SK-N-SH (cell line): ENCODE results near the gene MINK1. TPM values are rescaled to one million over a fixed set of nuclear protein-coding genes. Genes with fewer than 3 reads are reported as not detected.
"Not testable (repeated sequence)": the region's sequence is repeated elsewhere in the genome, so short reads cannot be mapped to it uniquely, and the experiment has no call there.

Experiments used
- CTCF ChIA-PET: fragments of 300-600, 350-600 bp; formaldehyde crosslinking; extraction: SDS; loops from one replicate; lab custom pipeline; 2021; lab: Yijun Ruan, JAX
- POLR2A ChIA-PET: fragments of 350-600 bp; sonication (Branson Sonifier 250); formaldehyde crosslinking; extraction: SDS; loops from one replicate; lab custom pipeline; 2020; ENCODE audit warnings: antibody characterized with exemption, inconsistent platforms; lab: Yijun Ruan, JAX
- DNase-seq: peaks from one replicate; pipeline ENCODE4 v3.0.0; 2012
- H2AFZ ChIP-seq: fragments of 200-600 bp; sonication (generic); 2 replicates; pipeline ENCODE4 v1.8.1; 2016; ENCODE audit warnings: antibody characterized with exemption, mild to moderate bottlenecking, low read depth
- H3F3A ChIP-seq: fragments of 200-600 bp; sonication (generic); replicated peaks from 2 replicates; pipeline ENCODE3; 2016; ENCODE audit warnings: antibody characterized with exemption, mild to moderate bottlenecking; ENCODE audit not compliant: insufficient read depth
- H3K27ac ChIP-seq, 2 experiments: fragments of 200-500 bp in 1 of 2; fragments of 200-600 bp in 1 of 2; sonication (Bioruptor generic) in 1 of 2; sonication (generic), shearing (Covaris generic) in 1 of 2; 2 replicates each; pipeline versions ENCODE4 v1.5.1 to v1.6.1; 2014 to 2016; ENCODE audit warnings: low read depth in 2 of 2, inconsistent platforms in 1 of 2, low read length in 1 of 2, mild to moderate bottlenecking in 1 of 2, mixed read lengths in 1 of 2
- H3K27me3 ChIP-seq: fragments of 200-600 bp; sonication (generic), shearing (Covaris generic); 2 replicates; pipeline ENCODE4 v1.6.1; 2016; ENCODE audit warnings: mixed run types; ENCODE audit not compliant: insufficient read depth
- H3K36me3 ChIP-seq, 2 experiments: fragments of 200-500 bp in 1 of 2; fragments of 200-600 bp in 1 of 2; sonication (Bioruptor generic) in 1 of 2; sonication (generic) in 1 of 2; replicated peaks in 1 of 2; 2 replicates each; pipeline versions ENCODE3 to v1.5.1; 2014 to 2016; ENCODE audit warnings: low read length in 1 of 2, mild to moderate bottlenecking in 1 of 2; ENCODE audit not compliant: insufficient read depth in 2 of 2, control insufficient read depth in 1 of 2
- H3K4me1 ChIP-seq, 2 experiments: fragments of 200-500 bp in 1 of 2; fragments of 200-600 bp in 1 of 2; sonication (Bioruptor generic) in 1 of 2; sonication (generic), shearing (Covaris generic) in 1 of 2; 2 replicates each; pipeline versions ENCODE4 v1.5.1 to v1.6.1; 2014 to 2016; ENCODE audit warnings: low read depth in 1 of 2, low read length in 1 of 2, mixed run types in 1 of 2; ENCODE audit not compliant: insufficient read depth in 2 of 2, control insufficient read depth in 1 of 2
- H3K4me2 ChIP-seq: fragments of 200-600 bp; sonication (generic), shearing (Covaris generic); 2 replicates; pipeline ENCODE4 v1.6.1; 2017; ENCODE audit warnings: mixed run types
- H3K4me3 ChIP-seq, 2 experiments: fragments of 200-500 bp in 1 of 2; fragments of 200-600 bp in 1 of 2; sonication (Bioruptor generic) in 1 of 2; sonication (generic), shearing (Covaris generic) in 1 of 2; 2 replicates each; pipeline versions ENCODE4 v1.5.1 to v1.8.1; 2014 to 2016; ENCODE audit warnings: low read depth in 2 of 2, inconsistent platforms in 1 of 2, low read length in 1 of 2, mild to moderate bottlenecking in 1 of 2, mixed read lengths in 1 of 2, moderate library complexity in 1 of 2
- H3K79me2 ChIP-seq: fragments of 200-600 bp; sonication (generic); 2 replicates; pipeline ENCODE4 v1.8.1; 2017; ENCODE audit warnings: mild to moderate bottlenecking; ENCODE audit not compliant: insufficient read depth
- H3K9ac ChIP-seq: fragments of 200-600 bp; sonication (generic); 2 replicates; pipeline ENCODE4 v1.6.1; 2017; ENCODE audit warnings: mixed run types
- H3K9me2 ChIP-seq: fragments of 200-600 bp; sonication (generic); 2 replicates; pipeline ENCODE4 v1.6.1; 2017; ENCODE audit warnings: mixed run types
- H3K9me3 ChIP-seq: fragments of 200-600 bp; sonication (generic); 2 replicates; pipeline ENCODE4 v1.6.1; 2017; ENCODE audit warnings: mixed run types, mild to moderate bottlenecking, moderate library complexity
- H4K20me1 ChIP-seq: fragments of 200-600 bp; sonication (generic); 2 replicates; pipeline ENCODE4 v1.6.1; 2017; ENCODE audit warnings: mild to moderate bottlenecking, mixed run types; ENCODE audit not compliant: insufficient read depth
- ELF1 ChIP-seq: IDR thresholded peaks from 2 replicates; pipeline ENCODE4 v1.4.0; 2012
- FOSL2 ChIP-seq: IDR thresholded peaks from 2 replicates; pipeline ENCODE4 v1.4.0; 2012; ENCODE audit warnings: low read depth, mild to moderate bottlenecking, moderate library complexity, borderline replicate concordance
- FOXJ3 ChIP-seq: sonication (generic); formaldehyde crosslinking; IDR thresholded peaks from 2 replicates; pipeline ENCODE4 v1.5.1; 2020; ENCODE audit warnings: mild to moderate bottlenecking, missing genetic modification reagents
- FOXM1 ChIP-seq: IDR thresholded peaks from 2 replicates; pipeline ENCODE4 v1.4.0; 2012; ENCODE audit warnings: low read depth, mild to moderate bottlenecking
- GATA2 ChIP-seq: sonication (generic); formaldehyde crosslinking; IDR thresholded peaks from 2 replicates; pipeline ENCODE4 v1.5.0; 2020; ENCODE audit warnings: mild to moderate bottlenecking, missing genetic modification reagents
- JUND ChIP-seq: IDR thresholded peaks from 2 replicates; pipeline ENCODE4 v1.4.0; 2012
- MEF2A ChIP-seq: IDR thresholded peaks from 2 replicates; pipeline ENCODE4 v1.4.0; 2012; ENCODE audit warnings: low read depth, borderline replicate concordance
- MXI1 ChIP-seq: IDR thresholded peaks from 2 replicates; pipeline ENCODE4 v1.6.1; 2012; ENCODE audit warnings: mild to moderate bottlenecking, low read depth, low read length, improper control_type of control experiment
- NRF1 ChIP-seq: IDR thresholded peaks from 2 replicates; pipeline ENCODE4 v1.6.1; 2012; ENCODE audit warnings: low read depth, mild to moderate bottlenecking, low read length
- RAD21 ChIP-seq: IDR thresholded peaks from 2 replicates; pipeline ENCODE4 v1.6.1; 2012; ENCODE audit warnings: mild to moderate bottlenecking, low read length
- RCOR1 ChIP-seq: fragments of 150-350 bp; IDR thresholded peaks from 2 replicates; pipeline ENCODE4 v1.6.1; 2017; ENCODE audit warnings: antibody characterized with exemption, low read length
- RFX5 ChIP-seq: IDR thresholded peaks from 2 replicates; pipeline ENCODE4 v1.6.1; 2012; ENCODE audit warnings: mild to moderate bottlenecking, improper control_type of control experiment, low read length
- SIN3A ChIP-seq: IDR thresholded peaks from 2 replicates; pipeline ENCODE4 v1.6.1; 2012; ENCODE audit warnings: low read depth, mild to moderate bottlenecking, low read length, moderate library complexity, borderline replicate concordance
- SMC3 ChIP-seq: IDR thresholded peaks from 2 replicates; pipeline ENCODE4 v1.6.1; 2012; ENCODE audit warnings: low read depth, low read length, improper control_type of control experiment
- TAF1 ChIP-seq: IDR thresholded peaks from 2 replicates; pipeline ENCODE4 v1.6.1; 2012; ENCODE audit warnings: low read depth, mild to moderate bottlenecking, low read length, moderate library complexity, borderline replicate concordance
- TCF12 ChIP-seq: IDR thresholded peaks from 2 replicates; pipeline ENCODE4 v1.4.0; 2012
- YY1 ChIP-seq: IDR thresholded peaks from 2 replicates; pipeline ENCODE4 v1.4.0; 2012; ENCODE audit warnings: low read depth, mild to moderate bottlenecking
- WGBS: methylation state at CpG from one replicate; pipeline ENCODE4 v1.1.6; 2017; ENCODE audit warnings: low lambda C conversion rate; 5-methylcytosine and 5-hydroxymethylcytosine counted together
- polyA plus RNA-seq, 3 experiments: library from polyadenylated mRNA; depleted of rRNA; stranded (reverse); fragments of >200 nt; gene quantifications; 2 replicates each; pipeline ENCODE4 v1.2.3, GENCODE V29; 2012
- TF ChIP-seq, protein P1 (sequence below): IDR thresholded peaks from 2 replicates; pipeline ENCODE4 v1.4.0; 2012; ENCODE audit warnings: low read depth
- TF ChIP-seq, protein P2 (sequence below): fragments of 150-350 bp; IDR thresholded peaks from 2 replicates; pipeline ENCODE4 v1.6.1; 2017; ENCODE audit warnings: antibody characterized with exemption, low read length, low read depth, borderline replicate concordance
- TF ChIP-seq, protein P3 (sequence below): IDR thresholded peaks from 2 replicates; pipeline ENCODE4; 2012
- TF ChIP-seq, protein P4 (sequence below): fragments of 200-600 bp; sonication (generic); IDR thresholded peaks from 2 replicates; pipeline ENCODE4 v1.6.1; 2017; ENCODE audit warnings: antibody characterized with exemption, mild to moderate bottlenecking, moderate library complexity
- TF ChIP-seq, protein P5 (sequence below): IDR thresholded peaks from 2 replicates; pipeline ENCODE4 v1.4.0; 2012; ENCODE audit warnings: low read depth, borderline replicate concordance

Gene MINK1
- polyA plus RNA-seq, 1 of the 3 experiments (the other 2 are of a cell fraction) = 64.7 TPM

DNA sequence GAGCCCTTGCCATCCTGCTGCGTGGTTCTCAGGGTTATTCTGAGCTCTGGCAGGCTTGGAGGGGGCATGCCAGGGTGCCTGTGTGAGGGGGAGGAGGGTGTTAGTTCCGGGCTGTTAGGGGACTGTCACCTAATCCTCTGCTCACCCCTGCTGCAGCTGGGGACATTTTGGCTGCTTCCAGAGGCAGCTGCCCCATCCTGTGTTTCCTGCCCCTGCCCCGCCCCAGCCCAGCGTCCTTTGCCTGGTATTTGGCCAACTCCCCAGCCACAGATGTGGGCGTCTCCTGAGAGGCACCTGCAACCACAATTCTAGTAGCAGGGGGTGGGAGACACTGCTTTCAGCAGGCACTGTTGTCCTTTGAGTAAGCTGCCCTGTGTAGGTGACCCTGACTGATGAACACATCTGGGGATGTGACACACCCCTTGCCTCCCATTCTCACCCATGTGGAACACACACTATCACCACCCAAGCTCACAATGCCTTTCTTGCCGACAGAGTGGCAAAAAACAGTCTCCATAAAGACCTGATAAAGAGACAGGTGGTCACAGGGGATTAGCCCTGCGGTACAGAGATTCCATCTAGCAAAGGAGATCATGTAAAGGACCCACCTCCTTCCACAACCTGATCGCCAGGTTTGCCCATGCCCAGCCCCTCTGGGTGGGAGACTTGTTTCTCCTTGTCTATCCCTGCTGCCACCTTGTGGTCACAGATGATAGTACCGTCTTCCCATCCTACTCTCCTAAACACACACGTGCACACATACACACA, 70.1 kb downstream of the MINK1 start, which contains the start of gene CHRNE:
CHRNE (minus strand) TSS at position 48 of the 768 bp plus-strand sequence; CDS start at position 13, 35 bp downstream.
- no peak within 1 kb of the TSS for H3K27ac ChIP-seq

DNA sequence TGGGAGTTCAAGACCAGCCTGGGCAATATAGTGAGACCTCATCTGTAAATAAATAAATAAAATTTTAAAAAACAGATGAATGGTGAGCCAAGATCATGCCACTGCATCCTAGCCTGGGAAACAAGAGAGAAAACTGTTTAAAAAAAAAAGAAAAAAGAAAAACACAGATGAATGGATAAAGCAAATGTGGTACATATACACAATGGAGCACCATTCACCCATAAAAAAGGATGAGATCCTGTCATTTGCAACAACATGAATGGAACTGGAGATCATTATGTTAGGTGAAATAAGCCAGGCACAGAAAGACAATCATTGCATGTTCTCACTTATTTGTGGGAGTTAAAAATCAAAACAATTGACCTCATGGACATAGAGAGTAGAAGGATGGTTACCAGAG, 73.5 kb downstream of the MINK1 start:
- H3K9me3 ChIP-seq, H3K27ac ChIP-seq, H3K9me2 ChIP-seq, H3K27me3 ChIP-seq, H3K9ac ChIP-seq, POLR2A ChIA-PET, H2AFZ ChIP-seq, H3K4me2 ChIP-seq, H3F3A ChIP-seq, H3K36me3 ChIP-seq, H4K20me1 ChIP-seq, DNase-seq, H3K79me2 ChIP-seq, H3K4me3 ChIP-seq: not testable (repeated sequence)
- peaks cover 0 to 21% of the 10 kb centered on the region in 2 experiments; a peak in 1 of 4 replicates for H3K4me1 ChIP-seq
- CTCF ChIA-PET = interaction anchor here (1.6 kb wide), 1 partner anchor 81 kb away, joined by 4 read pairs; the partner anchor contains the start of gene CAMTA2

More for the DNA sequence above, 70.1 kb downstream of the MINK1 start, which contains the start of gene CHRNE:
- no peak within 1 kb of the TSS for H3K9ac ChIP-seq
- no peaks in the 10 kb centered on the region for H3K9me2 ChIP-seq
- peak; percentile 78 for DNase-seq
- H4K20me1 ChIP-seq = no peaks in the 10 kb centered on the region
- TF ChIP-seq YY1 = no peak
- TF ChIP-seq SIN3A = no peak
- TF ChIP-seq, protein P1, sequence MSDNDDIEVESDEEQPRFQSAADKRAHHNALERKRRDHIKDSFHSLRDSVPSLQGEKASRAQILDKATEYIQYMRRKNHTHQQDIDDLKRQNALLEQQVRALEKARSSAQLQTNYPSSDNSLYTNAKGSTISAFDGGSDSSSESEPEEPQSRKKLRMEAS = no peak
- TF ChIP-seq, protein P2, sequence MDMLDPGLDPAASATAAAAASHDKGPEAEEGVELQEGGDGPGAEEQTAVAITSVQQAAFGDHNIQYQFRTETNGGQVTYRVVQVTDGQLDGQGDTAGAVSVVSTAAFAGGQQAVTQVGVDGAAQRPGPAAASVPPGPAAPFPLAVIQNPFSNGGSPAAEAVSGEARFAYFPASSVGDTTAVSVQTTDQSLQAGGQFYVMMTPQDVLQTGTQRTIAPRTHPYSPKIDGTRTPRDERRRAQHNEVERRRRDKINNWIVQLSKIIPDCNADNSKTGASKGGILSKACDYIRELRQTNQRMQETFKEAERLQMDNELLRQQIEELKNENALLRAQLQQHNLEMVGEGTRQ = no peak
- TF ChIP-seq, protein P3, sequence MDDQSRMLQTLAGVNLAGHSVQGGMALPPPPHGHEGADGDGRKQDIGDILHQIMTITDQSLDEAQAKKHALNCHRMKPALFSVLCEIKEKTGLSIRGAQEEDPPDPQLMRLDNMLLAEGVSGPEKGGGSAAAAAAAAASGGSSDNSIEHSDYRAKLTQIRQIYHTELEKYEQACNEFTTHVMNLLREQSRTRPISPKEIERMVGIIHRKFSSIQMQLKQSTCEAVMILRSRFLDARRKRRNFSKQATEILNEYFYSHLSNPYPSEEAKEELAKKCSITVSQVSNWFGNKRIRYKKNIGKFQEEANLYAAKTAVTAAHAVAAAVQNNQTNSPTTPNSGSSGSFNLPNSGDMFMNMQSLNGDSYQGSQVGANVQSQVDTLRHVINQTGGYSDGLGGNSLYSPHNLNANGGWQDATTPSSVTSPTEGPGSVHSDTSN = no peak
- TF ChIP-seq, protein P4, sequence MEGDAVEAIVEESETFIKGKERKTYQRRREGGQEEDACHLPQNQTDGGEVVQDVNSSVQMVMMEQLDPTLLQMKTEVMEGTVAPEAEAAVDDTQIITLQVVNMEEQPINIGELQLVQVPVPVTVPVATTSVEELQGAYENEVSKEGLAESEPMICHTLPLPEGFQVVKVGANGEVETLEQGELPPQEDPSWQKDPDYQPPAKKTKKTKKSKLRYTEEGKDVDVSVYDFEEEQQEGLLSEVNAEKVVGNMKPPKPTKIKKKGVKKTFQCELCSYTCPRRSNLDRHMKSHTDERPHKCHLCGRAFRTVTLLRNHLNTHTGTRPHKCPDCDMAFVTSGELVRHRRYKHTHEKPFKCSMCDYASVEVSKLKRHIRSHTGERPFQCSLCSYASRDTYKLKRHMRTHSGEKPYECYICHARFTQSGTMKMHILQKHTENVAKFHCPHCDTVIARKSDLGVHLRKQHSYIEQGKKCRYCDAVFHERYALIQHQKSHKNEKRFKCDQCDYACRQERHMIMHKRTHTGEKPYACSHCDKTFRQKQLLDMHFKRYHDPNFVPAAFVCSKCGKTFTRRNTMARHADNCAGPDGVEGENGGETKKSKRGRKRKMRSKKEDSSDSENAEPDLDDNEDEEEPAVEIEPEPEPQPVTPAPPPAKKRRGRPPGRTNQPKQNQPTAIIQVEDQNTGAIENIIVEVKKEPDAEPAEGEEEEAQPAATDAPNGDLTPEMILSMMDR = peak; percentile 82
- TF ChIP-seq, protein P5, sequence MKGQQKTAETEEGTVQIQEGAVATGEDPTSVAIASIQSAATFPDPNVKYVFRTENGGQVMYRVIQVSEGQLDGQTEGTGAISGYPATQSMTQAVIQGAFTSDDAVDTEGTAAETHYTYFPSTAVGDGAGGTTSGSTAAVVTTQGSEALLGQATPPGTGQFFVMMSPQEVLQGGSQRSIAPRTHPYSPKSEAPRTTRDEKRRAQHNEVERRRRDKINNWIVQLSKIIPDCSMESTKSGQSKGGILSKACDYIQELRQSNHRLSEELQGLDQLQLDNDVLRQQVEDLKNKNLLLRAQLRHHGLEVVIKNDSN = no peak
- TF ChIP-seq GATA2 (CRISPR knock-in tag) = no peak
- no peak for TF ChIP-seq NRF1
- no peak for TF ChIP-seq RCOR1
- peak; percentile 54 for TF ChIP-seq SMC3
- TF ChIP-seq TAF1 = no peak
- peak; percentile 72 for TF ChIP-seq MXI1
- no peak for TF ChIP-seq MEF2A
- no peak for TF ChIP-seq FOXJ3
- TF ChIP-seq RAD21 = peak; percentile 64
- no peak for TF ChIP-seq ELF1
- TF ChIP-seq FOXM1 = no peak
- TF ChIP-seq TCF12 = no peak
- no peak for TF ChIP-seq FOSL2
- TF ChIP-seq JUND = no peak
- no peak for TF ChIP-seq RFX5
- TF ChIP-seq, all 33 proteins: peak for 4
- 27% methylated on average over 8 of the region's 10 CpGs for WGBS
- H3K4me1 ChIP-seq = peaks cover 0 to 12% of the 10 kb centered on the region in 2 experiments; a peak in 1 of 4 replicates
- POLR2A ChIA-PET = no interaction called here
- peak within 1 kb of the TSS in 1 of 2 experiments; percentile 9; a peak in 1 of 4 replicates for H3K4me3 ChIP-seq
- H3K79me2 ChIP-seq = no peaks in the 10 kb centered on the region
- no peaks in the 10 kb centered on the region for H3K27me3 ChIP-seq
- H3K36me3 ChIP-seq = peaks cover 0 to 10% of the 10 kb centered on the region in 2 experiments
- H3K9me3 ChIP-seq = no peaks in the 10 kb centered on the region
- CTCF ChIA-PET = interaction anchor here (0.6 to 6.5 kb wide), 31 partner anchors 9 to 321 kb away, joined by 3 to 47 read pairs (median 4); partner anchors contain the start of genes GLTPD2, MED11, RNF167 and SLC25A11
- no peak within 1 kb of the TSS for H3K4me2 ChIP-seq
- H2AFZ ChIP-seq = no peak within 1 kb of the TSS
- H3F3A ChIP-seq = no peaks in the 10 kb centered on the region
